ENCODE measurements around the gene IL5. TPM values are rescaled to one million over a fixed set of nuclear protein-coding genes. Genes with fewer than 3 reads are reported as not detected.

IL5 gene
- total and polyA plus RNA-seq, 2 donors (not counting 1 experiment from before 2014, with no cell fraction given): not detected

DNA sequence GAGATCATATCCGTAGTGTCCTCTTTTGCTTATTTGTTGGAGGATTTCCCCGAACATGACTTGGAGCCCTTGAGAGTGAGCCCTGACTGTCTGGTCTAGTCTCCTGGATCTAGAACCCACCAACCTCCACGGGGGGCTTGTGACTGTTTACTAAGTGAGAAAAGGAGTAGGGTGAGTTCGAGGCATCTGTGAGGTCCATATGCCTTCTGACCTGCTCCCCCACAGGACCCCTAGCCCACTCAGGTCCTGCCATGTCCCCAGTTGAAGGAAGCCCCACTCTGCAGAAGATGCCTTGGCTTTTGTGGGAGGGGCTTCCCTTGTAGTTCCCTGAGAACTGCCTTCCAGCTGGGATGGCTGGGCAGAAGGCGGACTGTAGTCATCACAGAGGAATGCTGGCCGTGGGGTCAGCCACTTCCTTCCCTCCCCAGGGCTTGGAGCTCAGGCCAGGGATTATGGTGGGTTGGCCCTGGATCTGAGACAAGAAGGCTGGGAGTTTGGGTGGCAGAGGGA lies 45.8 kb downstream of the IL5 start:
- Histone ChIP-seq H4K20me1 (ENCODE audit: control insufficient read depth, extremely low read depth, insufficient read depth, low read length) (no peaks in the 10 kb centered on the region), H3K9me3 (ENCODE audit: control insufficient read depth, insufficient read depth, low read depth, low read length) (no peaks in the 10 kb centered on the region), H3K4me2 (ENCODE audit: extremely low read depth, insufficient read depth, low read length) (peak overlapping the region; percentile 95), H3K27ac (ENCODE audit: insufficient read depth, low read length) (peak overlapping the region; percentile 93), H3K4me3 (replicated peaks in 1 of 4; ENCODE audit: control extremely low read depth in 1 of 4, insufficient read depth in 1 of 4, low read depth in 3 of 4, low read length in 4 of 4) (peak overlapping the region; percentile 51 to 71 (median 66)), H3K9ac (ENCODE audit: insufficient read depth, low read length) (peak overlapping the region; percentile 85), H3K27me3 (ENCODE audit: control insufficient read depth, insufficient read depth, low read length) (no peaks in the 10 kb centered on the region), H3K36me3 (ENCODE audit: control insufficient read depth, insufficient read depth, low read length) (no peaks in the 10 kb centered on the region), H3K4me1 (ENCODE audit: control insufficient read depth, extremely low read depth, insufficient read depth, low read length) (peaks cover 46% of the 10 kb centered on the region), H3K79me2 (ENCODE audit: control insufficient read depth, insufficient read depth, low read length) (no peaks in the 10 kb centered on the region), H2AFZ (ENCODE audit: low read length) (no peak overlapping the region)
- peak; percentile 90 to 95 for DNase-seq (ENCODE audit: low read depth in 2 of 2)
- no peak for TF ChIP-seq EZH2 (IDR thresholded peaks at IDR 0.05; ENCODE audit: low read length, missing control alignments)
- TF ChIP-seq, protein P1, sequence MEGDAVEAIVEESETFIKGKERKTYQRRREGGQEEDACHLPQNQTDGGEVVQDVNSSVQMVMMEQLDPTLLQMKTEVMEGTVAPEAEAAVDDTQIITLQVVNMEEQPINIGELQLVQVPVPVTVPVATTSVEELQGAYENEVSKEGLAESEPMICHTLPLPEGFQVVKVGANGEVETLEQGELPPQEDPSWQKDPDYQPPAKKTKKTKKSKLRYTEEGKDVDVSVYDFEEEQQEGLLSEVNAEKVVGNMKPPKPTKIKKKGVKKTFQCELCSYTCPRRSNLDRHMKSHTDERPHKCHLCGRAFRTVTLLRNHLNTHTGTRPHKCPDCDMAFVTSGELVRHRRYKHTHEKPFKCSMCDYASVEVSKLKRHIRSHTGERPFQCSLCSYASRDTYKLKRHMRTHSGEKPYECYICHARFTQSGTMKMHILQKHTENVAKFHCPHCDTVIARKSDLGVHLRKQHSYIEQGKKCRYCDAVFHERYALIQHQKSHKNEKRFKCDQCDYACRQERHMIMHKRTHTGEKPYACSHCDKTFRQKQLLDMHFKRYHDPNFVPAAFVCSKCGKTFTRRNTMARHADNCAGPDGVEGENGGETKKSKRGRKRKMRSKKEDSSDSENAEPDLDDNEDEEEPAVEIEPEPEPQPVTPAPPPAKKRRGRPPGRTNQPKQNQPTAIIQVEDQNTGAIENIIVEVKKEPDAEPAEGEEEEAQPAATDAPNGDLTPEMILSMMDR (conservative IDR thresholded peaks at IDR 0.05 in 1 of 2, IDR thresholded peaks at IDR 0.05 in 1 of 2; ENCODE audit: low read depth in 1 of 2, low read length in 2 of 2): no peak

DNA sequence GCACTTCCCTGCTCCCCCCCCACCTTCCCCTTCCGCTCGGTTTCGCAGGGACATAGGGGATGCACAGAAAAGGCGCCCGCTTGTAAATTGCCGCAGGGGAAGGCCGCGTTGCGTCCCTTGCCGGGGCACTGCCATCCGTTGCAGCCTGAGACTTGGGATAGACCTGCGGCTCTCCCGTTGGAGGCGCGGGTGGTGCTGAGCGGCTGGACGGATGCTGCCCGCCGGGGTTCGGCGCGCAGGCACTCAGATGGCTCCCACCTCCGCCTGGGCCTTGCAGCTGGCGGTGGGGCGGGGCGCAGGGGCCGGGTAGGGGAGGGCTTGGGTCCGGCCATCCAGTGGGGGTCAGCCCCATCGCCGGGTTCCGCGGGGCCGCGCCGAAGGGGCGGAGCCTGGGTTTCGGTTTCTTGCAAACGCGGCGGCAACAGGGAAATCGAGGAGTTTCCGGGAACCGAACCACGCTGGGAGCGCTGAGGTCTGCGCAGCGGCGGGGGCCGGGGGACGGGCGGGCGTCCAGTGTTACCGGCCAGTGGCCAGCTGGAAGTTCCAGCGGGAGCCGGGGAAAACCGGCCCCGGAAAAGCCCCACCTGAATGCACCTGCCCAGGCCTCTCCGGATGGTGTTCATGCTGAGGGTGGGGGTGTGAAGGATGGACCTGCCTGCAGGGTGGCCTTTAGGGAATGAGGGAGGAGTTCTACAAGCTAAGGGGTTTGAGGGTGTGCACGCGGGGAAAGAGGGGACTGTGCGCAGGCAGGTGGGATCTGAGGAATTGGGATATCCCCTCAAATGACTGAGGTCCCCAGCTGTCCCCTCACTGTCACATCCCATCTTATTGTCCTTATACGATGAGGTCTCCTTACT lies 46.5 kb downstream of the IL5 start:
- no peak overlapping the region for H2AFZ ChIP-seq (ENCODE audit: low read length)
- H3K4me3 ChIP-seq (replicated peaks in 1 of 4; ENCODE audit: control extremely low read depth in 1 of 4, insufficient read depth in 1 of 4, low read depth in 3 of 4, low read length in 4 of 4): peak overlapping the region; percentile 66 to 71 (median 68)
- TF ChIP-seq, protein P1 (conservative IDR thresholded peaks at IDR 0.05 in 1 of 2, IDR thresholded peaks at IDR 0.05 in 1 of 2; ENCODE audit: low read depth in 1 of 2, low read length in 2 of 2): no peak
- TF ChIP-seq EZH2 (IDR thresholded peaks at IDR 0.05; ENCODE audit: low read length, missing control alignments): no peak
- H3K79me2 ChIP-seq (ENCODE audit: control insufficient read depth, insufficient read depth, low read length): no peaks in the 10 kb centered on the region
- DNase-seq (ENCODE audit: low read depth in 2 of 2): peak; percentile 87
- H3K9me3 ChIP-seq (ENCODE audit: control insufficient read depth, insufficient read depth, low read depth, low read length): no peaks in the 10 kb centered on the region
- no peaks in the 10 kb centered on the region for H3K27me3 ChIP-seq (ENCODE audit: control insufficient read depth, insufficient read depth, low read length)
- no peaks in the 10 kb centered on the region for H3K36me3 ChIP-seq (ENCODE audit: control insufficient read depth, insufficient read depth, low read length)
- no peaks in the 10 kb centered on the region for H4K20me1 ChIP-seq (ENCODE audit: control insufficient read depth, extremely low read depth, insufficient read depth, low read length)
- peak overlapping the region; percentile 95 for H3K4me2 ChIP-seq (ENCODE audit: extremely low read depth, insufficient read depth, low read length)
- H3K27ac ChIP-seq (ENCODE audit: insufficient read depth, low read length): peak overlapping the region; percentile 93
- H3K9ac ChIP-seq (ENCODE audit: insufficient read depth, low read length): peak overlapping the region; percentile 85
- peaks cover 45% of the 10 kb centered on the region for H3K4me1 ChIP-seq (ENCODE audit: control insufficient read depth, extremely low read depth, insufficient read depth, low read length)

DNA sequence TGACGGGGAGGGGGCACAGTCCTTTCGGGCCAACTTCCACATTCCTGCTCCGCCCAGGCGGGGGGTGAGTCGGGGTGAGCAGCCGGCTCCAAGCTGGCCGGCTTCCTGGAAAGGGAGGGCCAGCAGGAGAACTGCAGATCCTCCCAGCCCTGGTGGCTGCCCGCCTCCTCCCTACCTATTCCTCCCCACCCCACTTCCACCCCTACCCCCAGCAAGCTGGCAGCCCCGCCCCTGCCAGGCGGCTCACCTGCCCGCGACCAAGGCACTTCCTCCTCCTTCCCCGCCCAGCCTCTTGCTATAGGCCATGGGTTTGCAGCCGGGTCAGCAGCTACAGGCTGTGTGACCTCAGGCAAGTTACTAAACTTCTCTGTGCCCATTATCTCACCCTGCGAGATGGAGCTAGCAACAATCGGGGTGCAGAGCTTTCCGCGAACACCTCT lies 47.1 kb downstream of the IL5 start:
- no peak for TF ChIP-seq EZH2 (IDR thresholded peaks at IDR 0.05; ENCODE audit: low read length, missing control alignments)
- TF ChIP-seq, protein P1 (conservative IDR thresholded peaks at IDR 0.05 in 1 of 2, IDR thresholded peaks at IDR 0.05 in 1 of 2; ENCODE audit: low read depth in 1 of 2, low read length in 2 of 2): no peak
- peak overlapping the region; percentile 85 for H3K9ac ChIP-seq (ENCODE audit: insufficient read depth, low read length)
- H3K9me3 ChIP-seq (ENCODE audit: control insufficient read depth, insufficient read depth, low read depth, low read length): no peaks in the 10 kb centered on the region
- no peaks in the 10 kb centered on the region for H4K20me1 ChIP-seq (ENCODE audit: control insufficient read depth, extremely low read depth, insufficient read depth, low read length)
- H3K4me3 ChIP-seq (replicated peaks in 1 of 4; ENCODE audit: control extremely low read depth in 1 of 4, insufficient read depth in 1 of 4, low read depth in 3 of 4, low read length in 4 of 4): peak overlapping the region; percentile 66 to 71 (median 68)
- no peak overlapping the region for H2AFZ ChIP-seq (ENCODE audit: low read length)
- peak; percentile 86 to 88 for DNase-seq (ENCODE audit: low read depth in 2 of 2)
- H3K27me3 ChIP-seq (ENCODE audit: control insufficient read depth, insufficient read depth, low read length): no peaks in the 10 kb centered on the region
- no peaks in the 10 kb centered on the region for H3K36me3 ChIP-seq (ENCODE audit: control insufficient read depth, insufficient read depth, low read length)
- no peaks in the 10 kb centered on the region for H3K79me2 ChIP-seq (ENCODE audit: control insufficient read depth, insufficient read depth, low read length)
- peak overlapping the region; percentile 89 for H3K4me2 ChIP-seq (ENCODE audit: extremely low read depth, insufficient read depth, low read length)
- H3K4me1 ChIP-seq (ENCODE audit: control insufficient read depth, extremely low read depth, insufficient read depth, low read length): peaks cover 47% of the 10 kb centered on the region
- H3K27ac ChIP-seq (ENCODE audit: insufficient read depth, low read length): peak overlapping the region; percentile 93

Measured in fibroblast of lung (primary cell).